ENCODE data around the gene TSPAN9.

Gene TSPAN9

GRCh38 chr12:3160081-3160480, 82.9 kb downstream of the TSPAN9 start:
- WGBS, 2 experiments = 100% methylated on average over 3 of the region's 3 CpGs
- H3K27me3 ChIP-seq (ENCODE audit: control insufficient read depth, insufficient read depth, low read length, poor library complexity, severe bottlenecking) = no peaks in the 10 kb centered on the region
- H3K4me3 ChIP-seq (ENCODE audit: insufficient read depth, low read depth, low read length) = no peak overlapping the region
- H3K36me3 ChIP-seq (ENCODE audit: control insufficient read depth, insufficient read depth, low read length) = peaks cover 4% of the 10 kb centered on the region
- H3K9me3 ChIP-seq (ENCODE audit: control insufficient read depth, low read length) = no peaks in the 10 kb centered on the region
- H3K4me1 ChIP-seq (ENCODE audit: control insufficient read depth, insufficient read depth, low read length) = peaks cover 12% of the 10 kb centered on the region
- no peak overlapping the region for H3K27ac ChIP-seq (ENCODE audit: insufficient read depth, low read depth, low read length, poor library complexity, severe bottlenecking)

- H3K4me1 ChIP-seq (ENCODE audit: control insufficient read depth, insufficient read depth, low read length) = peaks cover 4% of the 10 kb centered on the region
- H3K36me3 ChIP-seq (ENCODE audit: control insufficient read depth, insufficient read depth, low read length) = peaks cover 4% of the 10 kb centered on the region
- 79 to 82% methylated on average over 6 of the region's 6 CpGs for WGBS, 2 experiments
- H3K9me3 ChIP-seq (ENCODE audit: control insufficient read depth, low read length) = no peaks in the 10 kb centered on the region
- H3K27me3 ChIP-seq (ENCODE audit: control insufficient read depth, insufficient read depth, low read length, poor library complexity, severe bottlenecking) = no peaks in the 10 kb centered on the region
- no peak overlapping the region for H3K4me3 ChIP-seq (ENCODE audit: insufficient read depth, low read depth, low read length)
- no peak overlapping the region for H3K27ac ChIP-seq (ENCODE audit: insufficient read depth, low read depth, low read length, poor library complexity, severe bottlenecking)
These were observed 84.7 kb downstream of the TSPAN9 start for GRCh38 chr12:3161861-3162260.

DNA sequence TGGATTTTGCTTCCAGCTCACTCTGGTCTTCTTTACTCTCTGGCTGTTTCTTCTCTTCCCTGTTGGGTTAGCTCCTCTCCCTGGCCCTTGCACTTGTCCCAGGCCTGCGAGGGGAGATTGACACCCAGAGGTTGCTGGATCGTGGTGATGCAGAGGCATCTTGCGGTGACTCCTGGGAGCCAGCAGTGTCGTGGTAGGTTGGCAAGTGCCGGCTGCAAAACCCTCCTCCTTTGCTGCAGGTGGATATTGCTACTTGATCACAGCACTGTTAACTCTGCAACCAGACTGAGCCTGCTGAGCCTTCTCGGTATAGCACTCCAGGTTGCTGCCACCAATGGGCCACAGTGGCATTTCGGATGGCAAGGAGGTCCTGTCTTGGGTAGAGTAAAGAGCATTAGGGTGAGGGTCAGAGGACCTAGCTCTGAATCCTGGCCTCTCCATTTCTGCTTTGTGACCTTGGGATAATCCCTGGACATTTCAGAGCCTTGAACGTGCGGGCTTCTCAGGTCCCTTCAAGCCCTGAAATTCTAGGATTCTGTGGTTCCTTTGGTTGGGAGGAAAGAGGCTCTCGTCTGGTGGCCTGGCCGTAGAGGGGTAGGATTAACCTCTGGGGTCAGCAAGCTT, 87.4 kb downstream of the TSPAN9 start:
- H3K27ac ChIP-seq (ENCODE audit: insufficient read depth, low read depth, low read length, poor library complexity, severe bottlenecking) = no peak overlapping the region
- 79 to 82% methylated on average over 11 of the region's 11 CpGs for WGBS, 2 experiments
- H3K4me3 ChIP-seq (ENCODE audit: insufficient read depth, low read depth, low read length) = no peak overlapping the region
- H3K36me3 ChIP-seq (ENCODE audit: control insufficient read depth, insufficient read depth, low read length) = peaks cover 4% of the 10 kb centered on the region
- H3K4me1 ChIP-seq (ENCODE audit: control insufficient read depth, insufficient read depth, low read length) = peaks cover 16% of the 10 kb centered on the region
- no peaks in the 10 kb centered on the region for H3K27me3 ChIP-seq (ENCODE audit: control insufficient read depth, insufficient read depth, low read length, poor library complexity, severe bottlenecking)
- no peaks in the 10 kb centered on the region for H3K9me3 ChIP-seq (ENCODE audit: control insufficient read depth, low read length)

- no peak overlapping the region for H3K4me3 ChIP-seq (ENCODE audit: insufficient read depth, low read depth, low read length)
- peaks cover 4% of the 10 kb centered on the region for H3K36me3 ChIP-seq (ENCODE audit: control insufficient read depth, insufficient read depth, low read length)
- H3K9me3 ChIP-seq (ENCODE audit: control insufficient read depth, low read length) = no peaks in the 10 kb centered on the region
- WGBS, 2 experiments = 92 to 94% methylated on average over 22 of the region's 22 CpGs
- no peaks in the 10 kb centered on the region for H3K27me3 ChIP-seq (ENCODE audit: control insufficient read depth, insufficient read depth, low read length, poor library complexity, severe bottlenecking)
- no peak overlapping the region for H3K27ac ChIP-seq (ENCODE audit: insufficient read depth, low read depth, low read length, poor library complexity, severe bottlenecking)
- H3K4me1 ChIP-seq (ENCODE audit: control insufficient read depth, insufficient read depth, low read length) = peaks cover 16% of the 10 kb centered on the region
These were observed 88.2 kb downstream of the TSPAN9 start for GRCh38 chr12:3165078-3165980.

GRCh38 chr12:3167636-3168035, 90.5 kb downstream of the TSPAN9 start:
- H3K4me3 ChIP-seq (ENCODE audit: insufficient read depth, low read depth, low read length) = no peak overlapping the region
- H3K4me1 ChIP-seq (ENCODE audit: control insufficient read depth, insufficient read depth, low read length) = peaks cover 25% of the 10 kb centered on the region
- peaks cover 4% of the 10 kb centered on the region for H3K27me3 ChIP-seq (ENCODE audit: control insufficient read depth, insufficient read depth, low read length, poor library complexity, severe bottlenecking)
- H3K27ac ChIP-seq (ENCODE audit: insufficient read depth, low read depth, low read length, poor library complexity, severe bottlenecking) = no peak overlapping the region
- no peaks in the 10 kb centered on the region for H3K9me3 ChIP-seq (ENCODE audit: control insufficient read depth, low read length)
- 96% methylated on average over 3 of the region's 3 CpGs for WGBS, 2 experiments
- H3K36me3 ChIP-seq (ENCODE audit: control insufficient read depth, insufficient read depth, low read length) = no peaks in the 10 kb centered on the region

- H3K4me1 ChIP-seq (ENCODE audit: control insufficient read depth, insufficient read depth, low read length) = peaks cover 25% of the 10 kb centered on the region
- no peak overlapping the region for H3K4me3 ChIP-seq (ENCODE audit: insufficient read depth, low read depth, low read length)
- peaks cover 4% of the 10 kb centered on the region for H3K27me3 ChIP-seq (ENCODE audit: control insufficient read depth, insufficient read depth, low read length, poor library complexity, severe bottlenecking)
- no peaks in the 10 kb centered on the region for H3K9me3 ChIP-seq (ENCODE audit: control insufficient read depth, low read length)
- 68 to 71% methylated on average over 22 of the region's 22 CpGs for WGBS, 2 experiments
- H3K36me3 ChIP-seq (ENCODE audit: control insufficient read depth, insufficient read depth, low read length) = no peaks in the 10 kb centered on the region
- no peak overlapping the region for H3K27ac ChIP-seq (ENCODE audit: insufficient read depth, low read depth, low read length, poor library complexity, severe bottlenecking)
These were observed 91.3 kb downstream of the TSPAN9 start for GRCh38 chr12:3168223-3169221.

DNA sequence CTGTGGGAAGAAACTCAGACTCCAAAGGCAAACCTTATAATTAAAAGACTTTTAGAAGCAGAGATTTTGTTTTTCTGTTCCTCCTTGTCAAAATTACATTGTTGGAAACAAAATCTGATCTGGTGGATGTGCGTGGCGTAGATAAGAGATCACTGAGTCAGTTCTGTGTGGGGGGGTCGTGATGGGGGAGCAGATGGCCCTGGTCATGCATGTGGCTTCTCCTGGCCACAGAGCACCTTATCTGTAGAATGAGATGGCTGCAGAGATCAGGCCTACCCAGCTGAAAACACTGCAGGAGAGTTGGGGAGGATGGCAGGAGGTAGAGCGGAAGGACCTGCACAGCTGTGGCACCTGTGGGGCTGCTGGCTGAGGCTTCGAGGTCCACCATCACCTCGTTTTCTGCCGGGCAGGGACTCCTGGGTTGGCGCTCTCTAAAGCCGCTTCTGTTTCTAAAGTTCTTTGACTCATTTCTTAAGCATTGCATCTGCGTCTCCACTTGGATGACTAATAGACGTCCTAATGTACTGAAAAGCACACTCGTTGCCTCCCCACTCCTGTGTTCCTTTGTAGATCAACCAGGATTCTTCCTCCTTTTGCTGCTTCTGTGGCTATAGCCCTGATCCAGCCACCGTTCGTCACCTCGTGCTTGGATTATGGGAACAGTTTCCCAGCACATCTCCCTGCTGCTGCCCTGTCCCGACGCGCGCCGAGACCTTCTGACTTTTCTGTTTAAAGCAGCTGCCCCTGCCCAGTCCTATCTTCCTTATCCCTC, 93.4 kb downstream of the TSPAN9 start:
- peaks cover 25% of the 10 kb centered on the region for H3K4me1 ChIP-seq (ENCODE audit: control insufficient read depth, insufficient read depth, low read length)
- H3K4me3 ChIP-seq (ENCODE audit: insufficient read depth, low read depth, low read length) = no peak overlapping the region
- peaks cover 4% of the 10 kb centered on the region for H3K27me3 ChIP-seq (ENCODE audit: control insufficient read depth, insufficient read depth, low read length, poor library complexity, severe bottlenecking)
- no peaks in the 10 kb centered on the region for H3K9me3 ChIP-seq (ENCODE audit: control insufficient read depth, low read length)
- H3K27ac ChIP-seq (ENCODE audit: insufficient read depth, low read depth, low read length, poor library complexity, severe bottlenecking) = no peak overlapping the region
- H3K36me3 ChIP-seq (ENCODE audit: control insufficient read depth, insufficient read depth, low read length) = no peaks in the 10 kb centered on the region
- WGBS, 2 experiments = 88 to 89% methylated on average over 20 of the region's 20 CpGs

DNA sequence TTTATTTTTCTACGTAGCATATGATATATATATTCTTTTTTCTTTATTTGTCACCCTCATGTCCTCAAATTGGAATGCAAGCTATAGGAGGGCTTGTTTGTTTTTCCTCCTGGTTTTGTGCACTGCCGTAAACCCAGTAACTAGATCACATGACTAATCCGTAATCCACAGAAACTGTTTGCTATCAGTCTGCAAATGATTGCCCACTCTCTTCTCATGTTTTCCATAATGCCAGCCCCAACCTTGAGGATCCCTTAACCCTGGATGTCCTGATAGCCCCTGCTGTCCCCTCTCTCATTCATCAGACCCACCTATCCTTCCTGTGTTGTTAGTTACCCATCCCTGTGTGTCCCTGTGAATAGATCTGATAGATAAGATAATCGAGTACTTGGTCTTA, 94.0 kb downstream of the TSPAN9 start:
- 86 to 87% methylated on average over 2 to 3 of the region's 4 CpGs for WGBS, 2 experiments
- Histone ChIP-seq H3K4me3 (ENCODE audit: insufficient read depth, low read depth, low read length) (no peak overlapping the region), H3K9me3 (ENCODE audit: control insufficient read depth, low read length) (no peaks in the 10 kb centered on the region), H3K4me1 (ENCODE audit: control insufficient read depth, insufficient read depth, low read length) (peaks cover 25% of the 10 kb centered on the region), H3K27ac (ENCODE audit: insufficient read depth, low read depth, low read length, poor library complexity, severe bottlenecking) (no peak overlapping the region), H3K36me3 (ENCODE audit: control insufficient read depth, insufficient read depth, low read length) (no peaks in the 10 kb centered on the region), H3K27me3 (ENCODE audit: control insufficient read depth, insufficient read depth, low read length, poor library complexity, severe bottlenecking) (peaks cover 4% of the 10 kb centered on the region)

- no peak overlapping the region for H3K27ac ChIP-seq (ENCODE audit: insufficient read depth, low read depth, low read length, poor library complexity, severe bottlenecking)
- H3K36me3 ChIP-seq (ENCODE audit: control insufficient read depth, insufficient read depth, low read length) = no peaks in the 10 kb centered on the region
- peaks cover 25% of the 10 kb centered on the region for H3K4me1 ChIP-seq (ENCODE audit: control insufficient read depth, insufficient read depth, low read length)
- no peaks in the 10 kb centered on the region for H3K9me3 ChIP-seq (ENCODE audit: control insufficient read depth, low read length)
- WGBS, 2 experiments = 77 to 78% methylated on average over 42 of the region's 42 CpGs
- no peak overlapping the region for H3K4me3 ChIP-seq (ENCODE audit: insufficient read depth, low read depth, low read length)
- peaks cover 4% of the 10 kb centered on the region for H3K27me3 ChIP-seq (ENCODE audit: control insufficient read depth, insufficient read depth, low read length, poor library complexity, severe bottlenecking)
These were observed 95.2 kb downstream of the TSPAN9 start for GRCh38 chr12:3172124-3173007.

All from ectodermal cell (in vitro differentiated cells).